Measurements from ENCODE around the gene BEGAIN. TPM values are rescaled to one million over a fixed set of nuclear protein-coding genes. Genes with fewer than 3 reads are reported as not detected.

BEGAIN gene
- polyA plus RNA-seq, 2 of the 4 experiments (the other 2 are of a cell fraction) = 1.4 to 3.7 TPM

DNA sequence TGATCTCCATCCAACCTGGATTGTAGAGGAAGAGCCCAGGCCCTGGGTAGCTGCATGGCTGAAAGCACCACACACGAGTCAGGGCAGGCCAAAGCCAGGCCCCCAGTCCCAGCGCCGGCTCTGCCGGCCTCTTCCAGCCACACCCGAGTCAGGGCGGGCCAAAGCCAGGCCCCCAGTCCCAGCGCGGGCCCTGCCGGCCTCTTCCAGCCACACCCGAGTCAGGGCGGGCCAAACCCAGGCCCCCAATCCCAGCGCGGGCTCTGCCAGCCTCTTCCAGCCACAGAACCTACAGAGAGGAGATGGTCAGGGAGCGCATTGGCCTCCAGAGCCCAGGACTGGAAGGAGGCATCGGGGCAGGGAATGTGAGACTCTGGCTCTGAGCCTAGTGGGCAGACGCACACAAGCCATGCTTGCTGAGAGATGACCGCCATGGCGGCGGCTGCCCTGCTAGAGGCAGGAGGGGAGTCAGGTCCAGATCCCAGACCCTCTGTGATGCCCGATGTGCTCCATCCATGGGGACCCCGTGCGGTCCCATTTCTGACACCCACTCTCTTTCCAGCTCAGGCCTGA is 30.2 kb downstream of the BEGAIN start:
- peaks cover 6% of the 10 kb centered on the region; the same call in 1 of the 3 replicates for H3K4me1 ChIP-seq
- DNase-seq (ENCODE audit: low read depth in 1 of 2, low spot score in 1 of 2) (no peak), ATAC-seq (peak in 1 of 2 experiments; percentile 1; a peak in 1 of 6 replicates), FAIRE-seq (no peak)
- 75% methylated on average over 21 of the region's 22 CpGs for WGBS (ENCODE audit: missing lambda C conversion rate)
- ChIA-PET CTCF (interaction anchor here (1.1 kb wide), 1 partner anchor 33 kb away, joined by 3 read pairs; no protein-coding TSS in a partner anchor), POLR2A (no interaction called here)
- no peak overlapping the region for H3K4me2 ChIP-seq
- no peak overlapping the region for H3K4me3 ChIP-seq
- no peak for TF ChIP-seq NFE2L2 (conservative IDR thresholded peaks at IDR 0.05; ENCODE audit: low read length)
- TF ChIP-seq POLR2AphosphoS2 (conservative IDR thresholded peaks at IDR 0.05; ENCODE audit: low read length) = no peak
- TF ChIP-seq MYC (IDR thresholded peaks at IDR 0.05; ENCODE audit: borderline replicate concordance, low read length) = no peak
- no peak for TF ChIP-seq MAFK (IDR thresholded peaks at IDR 0.05; ENCODE audit: partially characterized antibody)
- H3K27ac ChIP-seq = no peak overlapping the region
- no peaks in the 10 kb centered on the region for H3K9me3 ChIP-seq

DNA sequence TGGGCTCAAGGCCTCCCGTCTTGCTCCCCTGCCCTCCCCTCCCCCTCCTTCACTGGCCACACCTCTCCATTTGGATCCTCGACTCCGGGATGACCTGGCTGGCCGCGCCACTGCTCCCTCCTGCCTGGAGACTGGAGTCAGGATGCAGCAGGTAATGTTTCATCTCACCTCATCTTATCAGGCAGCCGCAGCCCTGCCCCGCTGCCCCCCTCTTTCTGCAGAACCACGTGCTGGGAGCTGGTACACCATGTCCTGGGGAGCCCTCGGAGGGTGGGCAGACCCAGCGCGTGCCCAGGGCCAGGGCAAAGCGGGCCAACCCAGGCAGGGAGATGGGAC is 31.1 kb downstream of the BEGAIN start:
- Histone ChIP-seq H3K27ac (no peak overlapping the region), H3K4me2 (no peak overlapping the region), H3K4me1 (peaks cover 6% of the 10 kb centered on the region; the same call in 1 of the 3 replicates), H3K4me3 (no peak overlapping the region), H3K9me3 (no peaks in the 10 kb centered on the region)
- 87% methylated on average over 10 of the region's 12 CpGs for WGBS (ENCODE audit: missing lambda C conversion rate)
- POLR2A ChIA-PET = no interaction called here
- FAIRE-seq (no peak), ATAC-seq (no peak), DNase-seq (ENCODE audit: low read depth in 1 of 2, low spot score in 1 of 2) (no peak)
- CTCF ChIA-PET = interaction anchor here (1.0 kb wide), 1 partner anchor 1491 kb away, joined by 3 read pairs; no protein-coding TSS in a partner anchor
- TF ChIP-seq BHLHE40 (IDR thresholded peaks at IDR 0.05; ENCODE audit: low read depth, low read length) (no peak), FOSL2 (IDR thresholded peaks at IDR 0.05) (no peak), FOSL2 (CRISPR knock-in tag; IDR thresholded peaks at IDR 0.05) (no peak), TP53 (CRISPR knock-in tag; IDR thresholded peaks at IDR 0.05) (no peak), JUN (IDR thresholded peaks at IDR 0.05) (no peak), EHMT2 (IDR thresholded peaks at IDR 0.05; ENCODE audit: low read depth) (no peak), SREBF2 (IDR thresholded peaks at IDR 0.05) (no peak), CBX2 (IDR thresholded peaks at IDR 0.05; ENCODE audit: borderline replicate concordance, low read depth) (no peak), RARB (CRISPR knock-in tag; IDR thresholded peaks at IDR 0.05) (no peak), PHF8 (IDR thresholded peaks at IDR 0.05; ENCODE audit: borderline replicate concordance, low read depth) (no peak), RAD21 (conservative IDR thresholded peaks at IDR 0.05 in 1 of 2, IDR thresholded peaks at IDR 0.05 in 1 of 2) (no peak)
- TF ChIP-seq, protein P1, sequence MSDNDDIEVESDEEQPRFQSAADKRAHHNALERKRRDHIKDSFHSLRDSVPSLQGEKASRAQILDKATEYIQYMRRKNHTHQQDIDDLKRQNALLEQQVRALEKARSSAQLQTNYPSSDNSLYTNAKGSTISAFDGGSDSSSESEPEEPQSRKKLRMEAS (IDR thresholded peaks at IDR 0.05) = no peak
- TF ChIP-seq, protein P2, sequence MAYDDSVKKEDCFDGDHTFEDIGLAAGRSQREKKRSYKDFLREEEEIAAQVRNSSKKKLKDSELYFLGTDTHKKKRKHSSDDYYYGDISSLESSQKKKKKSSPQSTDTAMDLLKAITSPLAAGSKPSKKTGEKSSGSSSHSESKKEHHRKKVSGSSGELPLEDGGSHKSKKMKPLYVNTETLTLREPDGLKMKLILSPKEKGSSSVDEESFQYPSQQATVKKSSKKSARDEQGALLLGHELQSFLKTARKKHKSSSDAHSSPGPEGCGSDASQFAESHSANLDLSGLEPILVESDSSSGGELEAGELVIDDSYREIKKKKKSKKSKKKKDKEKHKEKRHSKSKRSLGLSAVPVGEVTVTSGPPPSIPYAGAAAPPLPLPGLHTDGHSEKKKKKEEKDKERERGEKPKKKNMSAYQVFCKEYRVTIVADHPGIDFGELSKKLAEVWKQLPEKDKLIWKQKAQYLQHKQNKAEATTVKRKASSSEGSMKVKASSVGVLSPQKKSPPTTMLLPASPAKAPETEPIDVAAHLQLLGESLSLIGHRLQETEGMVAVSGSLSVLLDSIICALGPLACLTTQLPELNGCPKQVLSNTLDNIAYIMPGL (CRISPR knock-in tag; IDR thresholded peaks at IDR 0.05; ENCODE audit: borderline replicate concordance) = no peak
- TF ChIP-seq, protein P3, sequence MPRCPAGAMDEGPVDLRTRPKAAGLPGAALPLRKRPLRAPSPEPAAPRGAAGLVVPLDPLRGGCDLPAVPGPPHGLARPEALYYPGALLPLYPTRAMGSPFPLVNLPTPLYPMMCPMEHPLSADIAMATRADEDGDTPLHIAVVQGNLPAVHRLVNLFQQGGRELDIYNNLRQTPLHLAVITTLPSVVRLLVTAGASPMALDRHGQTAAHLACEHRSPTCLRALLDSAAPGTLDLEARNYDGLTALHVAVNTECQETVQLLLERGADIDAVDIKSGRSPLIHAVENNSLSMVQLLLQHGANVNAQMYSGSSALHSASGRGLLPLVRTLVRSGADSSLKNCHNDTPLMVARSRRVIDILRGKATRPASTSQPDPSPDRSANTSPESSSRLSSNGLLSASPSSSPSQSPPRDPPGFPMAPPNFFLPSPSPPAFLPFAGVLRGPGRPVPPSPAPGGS (IDR thresholded peaks at IDR 0.05) = no peak
- TF ChIP-seq, protein P4, sequence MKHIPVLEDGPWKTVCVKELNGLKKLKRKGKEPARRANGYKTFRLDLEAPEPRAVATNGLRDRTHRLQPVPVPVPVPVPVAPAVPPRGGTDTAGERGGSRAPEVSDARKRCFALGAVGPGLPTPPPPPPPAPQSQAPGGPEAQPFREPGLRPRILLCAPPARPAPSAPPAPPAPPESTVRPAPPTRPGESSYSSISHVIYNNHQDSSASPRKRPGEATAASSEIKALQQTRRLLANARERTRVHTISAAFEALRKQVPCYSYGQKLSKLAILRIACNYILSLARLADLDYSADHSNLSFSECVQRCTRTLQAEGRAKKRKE (CRISPR knock-in tag; IDR thresholded peaks at IDR 0.05; ENCODE audit: low read depth) = no peak

Data from A549 (cell line).